Nephron progenitor cell (in vitro differentiated cells): ENCODE results near the gene TRMT61A.

ENCODE experiments used
- DNase-seq: peaks from one replicate; pipeline ENCODE4 v3.0.0; 2021
- H3K27ac Mint-ChIP-seq: 2 replicates; pipeline ENCODE4 v1.8.0; 2021; ENCODE audit warnings: mild to moderate bottlenecking, moderate library complexity, mixed read lengths
- H3K27me3 Mint-ChIP-seq: 2 replicates; pipeline ENCODE4 v1.8.0; 2021; ENCODE audit warnings: mild to moderate bottlenecking, low read depth, mixed read lengths; ENCODE audit not compliant: poor library complexity
- H3K36me3 Mint-ChIP-seq: 2 replicates; pipeline ENCODE4 v1.8.0; 2021; ENCODE audit warnings: low read depth, mixed read lengths
- H3K4me1 Mint-ChIP-seq: 2 replicates; pipeline ENCODE4 v1.8.0; 2021; ENCODE audit warnings: mixed read lengths
- H3K4me3 Mint-ChIP-seq: 2 replicates; pipeline ENCODE4 v1.8.0; 2021; ENCODE audit warnings: mild to moderate bottlenecking, moderate library complexity, mixed read lengths
- H3K9me3 Mint-ChIP-seq: 2 replicates; pipeline ENCODE4 v1.8.0; 2021; ENCODE audit warnings: mild to moderate bottlenecking, moderate library complexity, mixed read lengths
- TF ChIP-seq, protein P1 (sequence below): fragments of 200-600 bp; sonication (generic); IDR thresholded peaks from 2 replicates; pipeline ENCODE4 v1.5.0; 2021; ENCODE audit warnings: antibody characterized with exemption

Gene TRMT61A

DNA sequence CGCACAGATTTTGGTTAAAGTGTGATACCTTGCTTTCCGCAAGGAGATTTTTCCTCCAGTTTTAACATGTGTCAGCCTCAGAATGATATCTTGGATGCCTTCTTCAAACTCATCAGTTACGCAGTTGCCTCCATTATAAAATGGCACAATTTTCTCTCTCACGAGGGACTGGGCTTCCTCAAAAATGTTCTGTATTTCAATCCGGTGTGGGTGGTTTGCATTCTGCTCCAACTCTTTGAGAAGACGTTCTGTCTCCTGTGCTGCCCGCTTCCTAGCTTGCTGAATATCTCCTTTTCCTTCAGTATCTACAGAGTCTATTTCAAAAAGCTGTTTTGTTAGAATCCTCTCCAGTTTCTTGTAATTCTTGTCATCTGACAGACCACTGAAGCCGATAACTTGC, 31.7 kb downstream of the TRMT61A start:
- no peak overlapping the region for H3K27ac Mint-ChIP-seq
- TF ChIP-seq, protein P1, sequence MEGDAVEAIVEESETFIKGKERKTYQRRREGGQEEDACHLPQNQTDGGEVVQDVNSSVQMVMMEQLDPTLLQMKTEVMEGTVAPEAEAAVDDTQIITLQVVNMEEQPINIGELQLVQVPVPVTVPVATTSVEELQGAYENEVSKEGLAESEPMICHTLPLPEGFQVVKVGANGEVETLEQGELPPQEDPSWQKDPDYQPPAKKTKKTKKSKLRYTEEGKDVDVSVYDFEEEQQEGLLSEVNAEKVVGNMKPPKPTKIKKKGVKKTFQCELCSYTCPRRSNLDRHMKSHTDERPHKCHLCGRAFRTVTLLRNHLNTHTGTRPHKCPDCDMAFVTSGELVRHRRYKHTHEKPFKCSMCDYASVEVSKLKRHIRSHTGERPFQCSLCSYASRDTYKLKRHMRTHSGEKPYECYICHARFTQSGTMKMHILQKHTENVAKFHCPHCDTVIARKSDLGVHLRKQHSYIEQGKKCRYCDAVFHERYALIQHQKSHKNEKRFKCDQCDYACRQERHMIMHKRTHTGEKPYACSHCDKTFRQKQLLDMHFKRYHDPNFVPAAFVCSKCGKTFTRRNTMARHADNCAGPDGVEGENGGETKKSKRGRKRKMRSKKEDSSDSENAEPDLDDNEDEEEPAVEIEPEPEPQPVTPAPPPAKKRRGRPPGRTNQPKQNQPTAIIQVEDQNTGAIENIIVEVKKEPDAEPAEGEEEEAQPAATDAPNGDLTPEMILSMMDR: no peak
- H3K4me3 Mint-ChIP-seq: peak overlapping the region; percentile 96

DNA sequence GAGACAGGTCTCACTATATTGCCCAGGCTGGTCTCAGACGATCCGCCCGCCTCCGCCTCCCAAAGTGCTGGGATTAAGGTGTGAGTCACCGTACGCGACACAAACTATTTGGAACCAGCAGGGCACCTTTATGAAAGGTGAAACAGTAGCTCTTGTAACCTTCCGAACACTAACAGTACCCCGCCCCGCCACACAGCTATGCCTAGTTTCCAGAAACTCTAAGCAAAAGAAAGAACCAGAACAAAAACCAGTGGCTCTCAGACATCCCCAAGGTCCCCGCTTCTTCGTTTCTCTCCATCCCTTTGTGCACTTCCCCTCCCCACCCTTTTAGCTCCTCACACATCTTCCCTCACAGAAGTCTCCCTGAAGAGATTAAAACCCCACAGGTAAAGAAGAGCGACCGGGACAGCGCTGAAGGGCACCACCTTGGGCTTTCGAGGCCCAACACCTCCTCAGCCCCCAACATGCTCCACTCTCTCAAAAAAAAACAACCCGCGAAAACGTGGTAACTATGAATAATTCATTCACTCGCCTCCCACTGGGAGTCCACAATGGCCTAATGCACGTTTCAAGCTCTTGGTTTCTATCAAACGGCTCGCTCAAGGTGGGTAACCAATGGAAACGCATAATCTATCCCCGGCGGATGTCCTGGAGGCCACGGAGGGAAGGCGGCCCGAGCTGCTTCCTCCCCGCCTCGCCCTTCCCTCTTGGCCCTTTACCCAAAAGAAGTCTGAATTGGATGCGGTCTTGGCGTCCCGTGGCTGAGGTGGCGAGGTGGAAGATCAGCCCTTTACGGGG, 32.6 kb downstream of the TRMT61A start:
- no peaks in the 10 kb centered on the region for H3K9me3 Mint-ChIP-seq
- peak; percentile 50 for DNase-seq

More for the DNA sequence above, 31.7 kb downstream of the TRMT61A start:
- Mint-ChIP-seq H3K4me1 (peaks cover 60% of the 10 kb centered on the region), H3K36me3 (peaks cover 23% of the 10 kb centered on the region), H3K27me3 (no peaks in the 10 kb centered on the region), H3K9me3 (no peaks in the 10 kb centered on the region)
- no peak for DNase-seq

DNA sequence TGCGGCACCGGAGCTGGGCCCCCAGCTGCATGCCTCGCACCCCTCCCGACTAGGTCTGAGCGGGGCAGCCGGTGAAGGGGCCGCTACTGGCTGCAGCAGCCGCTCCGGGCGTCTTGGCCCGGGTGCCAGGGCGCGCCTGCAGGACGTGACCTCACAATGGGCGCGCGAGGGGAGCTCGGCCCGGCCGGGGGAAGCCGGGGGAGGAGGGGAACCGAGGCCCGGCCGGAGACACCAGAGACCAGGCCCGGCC, 33.1 kb downstream of the TRMT61A start:
- no peak for DNase-seq
- H3K27ac Mint-ChIP-seq: peak overlapping the region; percentile 98

More for the DNA sequence above, 32.6 kb downstream of the TRMT61A start:
- TF ChIP-seq, protein P1: no peak
- Mint-ChIP-seq H3K4me1 (peaks cover 60% of the 10 kb centered on the region), H3K27me3 (no peaks in the 10 kb centered on the region), H3K36me3 (peaks cover 23% of the 10 kb centered on the region), H3K4me3 (peak overlapping the region; percentile 96), H3K27ac (peak overlapping the region; percentile 98)

DNA sequence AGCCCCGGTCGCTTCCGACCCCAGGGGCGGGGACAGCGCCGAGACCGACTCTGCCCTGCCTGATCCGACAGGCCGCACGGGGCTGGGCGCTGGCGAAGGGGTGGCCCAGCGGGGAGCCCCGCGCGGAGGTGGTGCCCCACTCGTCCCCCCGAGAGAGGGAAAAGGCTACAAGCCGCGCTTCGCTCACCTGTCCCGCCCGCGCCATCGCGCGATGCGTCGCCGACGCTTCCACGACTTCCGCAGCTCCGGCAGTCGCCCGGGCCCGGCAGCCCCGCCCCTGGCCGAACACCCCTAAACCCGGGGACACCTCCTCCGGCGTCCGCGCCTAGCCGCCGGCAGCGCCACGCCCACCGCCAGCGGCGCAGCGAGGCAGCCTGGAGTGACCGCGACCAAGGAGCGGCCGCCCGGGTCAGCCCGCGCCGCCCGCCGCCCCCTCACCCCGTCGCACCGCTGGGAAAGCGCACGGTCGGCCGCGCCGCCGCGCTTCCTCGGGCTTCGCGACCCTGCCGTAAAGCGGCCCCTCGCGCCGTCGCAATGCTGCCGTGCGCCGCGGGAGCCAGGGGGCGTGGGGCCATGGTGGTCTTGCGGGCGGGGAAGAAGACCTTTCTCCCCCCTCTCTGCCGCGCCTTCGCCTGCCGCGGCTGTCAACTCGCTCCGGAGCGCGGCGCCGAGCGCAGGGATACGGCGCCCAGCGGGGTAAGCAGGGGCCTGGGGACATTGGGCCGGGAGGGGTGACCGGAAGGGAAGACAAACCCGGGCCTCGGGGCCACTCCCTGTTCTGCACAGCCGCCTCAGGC, 33.6 kb downstream of the TRMT61A start, which contains the start of the genes BAG5 and COA8:
Gene BAG5, minus strand, starts transcription at position 229 of the 797 bp plus-strand sequence. CDS start 1,493 bp downstream, outside the sequence.
Gene COA8, plus strand, starts transcription at position 532 of the 797 bp plus-strand sequence. Its CDS starts 42 bp downstream, at position 574.
- Mint-ChIP-seq H3K27me3 (no peaks in the 10 kb centered on the region), H3K4me3 (peak within 1 kb of the TSS; percentile 96), H3K4me1 (peaks cover 55% of the 10 kb centered on the region), H3K27ac (peak within 1 kb of the TSS; percentile 98), H3K36me3 (peaks cover 23% of the 10 kb centered on the region), H3K9me3 (no peaks in the 10 kb centered on the region)
- peak; percentile 96 for DNase-seq
- TF ChIP-seq, protein P1: no peak

More for the DNA sequence above, 33.1 kb downstream of the TRMT61A start:
- Mint-ChIP-seq H3K36me3 (peaks cover 23% of the 10 kb centered on the region), H3K9me3 (no peaks in the 10 kb centered on the region), H3K27me3 (no peaks in the 10 kb centered on the region), H3K4me3 (peak overlapping the region; percentile 96), H3K4me1 (peaks cover 59% of the 10 kb centered on the region)
- TF ChIP-seq, protein P1: no peak

DNA sequence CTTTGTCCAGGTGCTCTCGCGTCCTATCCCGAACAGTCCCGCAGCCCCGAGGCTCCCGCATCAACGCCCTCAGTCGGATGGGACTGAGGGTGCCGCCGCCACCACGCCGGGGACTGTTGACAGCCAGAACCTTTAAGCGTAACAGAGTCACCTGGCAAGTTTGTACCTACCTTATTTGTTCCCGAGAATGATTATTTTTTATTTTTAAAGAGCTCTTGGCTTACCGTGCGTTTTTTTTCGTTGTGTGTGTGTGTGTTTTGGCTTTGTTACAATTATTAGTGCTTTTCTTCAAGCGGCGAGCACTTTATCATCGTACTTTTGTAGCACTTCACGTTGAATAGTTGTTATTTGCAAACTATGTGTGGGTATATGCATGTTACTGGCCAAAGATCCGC, 34.2 kb downstream of the TRMT61A start:
- no peaks in the 10 kb centered on the region for H3K9me3 Mint-ChIP-seq
- peaks cover 23% of the 10 kb centered on the region for H3K36me3 Mint-ChIP-seq
- H3K4me1 Mint-ChIP-seq: peaks cover 56% of the 10 kb centered on the region
- no peaks in the 10 kb centered on the region for H3K27me3 Mint-ChIP-seq
- TF ChIP-seq, protein P1: no peak
- peak overlapping the region; percentile 96 for H3K4me3 Mint-ChIP-seq
- peak overlapping the region; percentile 60 for H3K27ac Mint-ChIP-seq
- DNase-seq: no peak
